ENCODE data around the gene HES4. TPM values are rescaled to one million over a fixed set of nuclear protein-coding genes. Genes with fewer than 3 reads are reported as not detected.

The HES4 gene
- total and polyA plus RNA-seq, 11 donors = 25.7 to 98.1 (median 37.3) TPM

GRCh38 chr1:1034439-1034781 lies 34.5 kb upstream of the HES4 start:
- ATAC-seq (no peak), DNase-seq (no peak)
- peaks cover 0 to 57% (median 0%) of the 10 kb centered on the region in 9 donors for H3K27me3 ChIP-seq
- 48 to 70% (median 56%) methylated on average over 24 to 30 of the region's 30 CpGs; no CpG with 5 or more reads in 1 of the 4 donors for WGBS, 4 donors
- H3K4me3 ChIP-seq = peak overlapping the region in 8 of 12 donors; percentile 16 to 58 (median 38)
- peaks cover 3 to 32% (median 14%) of the 10 kb centered on the region in 12 donors for H3K4me1 ChIP-seq
- H3K36me3 ChIP-seq = no peaks in the 10 kb centered on the region
- intact Hi-C loops (cut with DNase I) = loop anchor here in 3 of 10 donors (5.0 to 10.0 kb wide), 4 partner anchors 80 to 330 kb away; partner anchors contain the start of gene C1orf159 (in 1 of the 3)
- H3K27ac ChIP-seq = no peak overlapping the region
- TF ChIP-seq POLR2A (IDR thresholded peaks at IDR 0.05) = no peak
- TF ChIP-seq, protein P1, sequence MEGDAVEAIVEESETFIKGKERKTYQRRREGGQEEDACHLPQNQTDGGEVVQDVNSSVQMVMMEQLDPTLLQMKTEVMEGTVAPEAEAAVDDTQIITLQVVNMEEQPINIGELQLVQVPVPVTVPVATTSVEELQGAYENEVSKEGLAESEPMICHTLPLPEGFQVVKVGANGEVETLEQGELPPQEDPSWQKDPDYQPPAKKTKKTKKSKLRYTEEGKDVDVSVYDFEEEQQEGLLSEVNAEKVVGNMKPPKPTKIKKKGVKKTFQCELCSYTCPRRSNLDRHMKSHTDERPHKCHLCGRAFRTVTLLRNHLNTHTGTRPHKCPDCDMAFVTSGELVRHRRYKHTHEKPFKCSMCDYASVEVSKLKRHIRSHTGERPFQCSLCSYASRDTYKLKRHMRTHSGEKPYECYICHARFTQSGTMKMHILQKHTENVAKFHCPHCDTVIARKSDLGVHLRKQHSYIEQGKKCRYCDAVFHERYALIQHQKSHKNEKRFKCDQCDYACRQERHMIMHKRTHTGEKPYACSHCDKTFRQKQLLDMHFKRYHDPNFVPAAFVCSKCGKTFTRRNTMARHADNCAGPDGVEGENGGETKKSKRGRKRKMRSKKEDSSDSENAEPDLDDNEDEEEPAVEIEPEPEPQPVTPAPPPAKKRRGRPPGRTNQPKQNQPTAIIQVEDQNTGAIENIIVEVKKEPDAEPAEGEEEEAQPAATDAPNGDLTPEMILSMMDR (IDR thresholded peaks at IDR 0.05) = no peak
- H3K9me3 ChIP-seq = no peaks in the 10 kb centered on the region

DNA sequence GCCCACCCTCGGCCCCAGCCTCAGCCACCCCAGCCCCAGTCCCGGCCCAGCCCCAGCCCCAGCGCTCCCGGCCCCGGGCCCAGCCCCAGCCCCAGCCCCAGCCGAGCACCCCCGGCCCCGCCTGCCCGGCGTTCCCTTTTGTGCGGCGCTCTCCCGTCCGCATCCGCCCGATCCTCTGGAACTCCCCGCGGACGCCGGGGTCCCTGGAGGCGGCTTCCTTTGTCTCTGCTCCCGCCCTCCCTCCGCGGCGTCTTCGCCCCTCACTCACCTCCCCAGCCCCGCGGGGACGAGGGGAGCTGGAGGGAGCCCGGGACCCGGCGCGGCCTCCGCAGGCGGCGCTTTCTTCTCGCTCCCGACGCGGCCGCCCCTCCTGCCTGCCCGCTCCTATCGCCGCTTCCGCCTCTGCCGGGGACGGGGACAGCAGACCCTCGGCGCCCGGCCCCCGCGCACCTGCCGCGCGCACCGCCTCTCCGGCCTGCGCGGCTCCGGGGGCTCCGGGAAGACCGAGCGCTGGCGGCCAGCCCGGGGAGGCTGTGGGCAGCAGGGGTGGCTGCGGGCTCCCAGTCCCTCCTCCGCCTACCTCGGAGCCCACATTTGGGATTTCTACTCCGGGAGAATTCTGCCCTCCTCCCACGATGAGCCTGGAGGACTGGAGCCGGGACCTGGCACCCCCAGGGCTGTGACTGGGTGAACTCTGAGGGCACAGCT lies 34.0 kb upstream of the HES4 start:
- no peaks in the 10 kb centered on the region for H3K36me3 ChIP-seq
- no peak for ATAC-seq
- DNase-seq = no peak
- H3K27me3 ChIP-seq = peaks cover 0 to 53% (median 0%) of the 10 kb centered on the region in 9 donors
- TF ChIP-seq POLR2A (IDR thresholded peaks at IDR 0.05) = no peak
- TF ChIP-seq, protein P1 (IDR thresholded peaks at IDR 0.05) = no peak
- peak overlapping the region; percentile 16 to 58 (median 38) for H3K4me3 ChIP-seq
- intact Hi-C loops (cut with DNase I) = loop anchor here in 4 of 10 donors (2.0 to 10.0 kb wide), 5 partner anchors 81 to 331 kb away; partner anchors contain the start of gene C1orf159 (in 1 of the 4)
- 18 to 63% (median 31%) methylated on average over 28 to 71 of the region's 71 CpGs for whole genome bisulfite sequencing, 4 donors
- peaks cover 3 to 27% (median 14%) of the 10 kb centered on the region in 12 donors for H3K4me1 ChIP-seq
- H3K9me3 ChIP-seq = no peaks in the 10 kb centered on the region
- H3K27ac ChIP-seq = no peak overlapping the region

DNA sequence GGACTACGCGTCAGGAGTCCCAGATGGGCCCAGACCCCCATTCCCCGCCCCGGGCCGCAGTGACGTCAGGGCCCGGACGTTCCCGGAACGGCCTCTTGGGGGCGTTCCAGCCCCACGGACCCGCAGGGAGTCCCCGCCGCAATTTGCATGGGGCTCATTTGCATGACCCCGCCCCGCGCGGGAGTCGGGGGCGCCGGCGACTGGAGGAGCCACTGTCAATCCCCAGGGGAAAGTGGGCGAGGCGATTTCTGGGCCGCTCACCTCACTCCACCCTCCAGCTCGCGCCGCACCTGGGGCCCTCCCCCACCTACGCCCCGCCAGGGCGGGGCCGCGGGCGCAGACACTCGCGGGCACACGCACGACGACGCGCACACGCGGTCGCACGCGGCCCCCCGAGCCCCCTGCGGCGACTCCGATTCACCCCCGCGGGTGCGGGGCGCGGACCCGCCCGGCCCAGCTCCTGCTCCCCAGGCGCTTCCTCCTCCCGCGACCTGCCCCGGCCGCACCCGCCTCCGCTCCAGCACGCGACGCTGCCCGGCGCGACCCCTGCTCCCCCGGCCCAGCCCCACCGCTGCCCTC lies 33.2 kb upstream of the HES4 start:
- Histone ChIP-seq H3K27ac (no peak overlapping the region), H3K36me3 (no peaks in the 10 kb centered on the region), H3K9me3 (no peaks in the 10 kb centered on the region), H3K4me1 (peaks cover 3 to 26% (median 14%) of the 10 kb centered on the region in 12 donors), H3K27me3 (peaks cover 0 to 47% (median 0%) of the 10 kb centered on the region in 9 donors), H3K4me3 (peak overlapping the region; percentile 7 to 61 (median 50))
- ATAC-seq (peak; percentile 55 to 89 (median 80)), DNase-seq (peak; percentile 75 to 87 (median 84))
- 9 to 41% (median 23%) methylated on average over 14 to 73 of the region's 73 CpGs for WGBS, 4 donors
- intact Hi-C loops (cut with DNase I) = loop anchor here in 4 of 10 donors (2.0 to 10.0 kb wide), 5 partner anchors 82 to 332 kb away; partner anchors contain the start of gene C1orf159 (in 1 of the 4)
- peak in 1 of 2 donors; percentile 6 for TF ChIP-seq POLR2A (IDR thresholded peaks at IDR 0.05)
- TF ChIP-seq, protein P1 (IDR thresholded peaks at IDR 0.05) = peak; percentile 62 to 79 (median 66)

- peaks cover 0 to 45% (median 0%) of the 10 kb centered on the region in 9 donors for H3K27me3 ChIP-seq
These were observed 32.5 kb upstream of the HES4 start for GRCh38 chr1:1032424-1032823.

More at GRCh38 chr1:1032424-1032823, 32.5 kb upstream of the HES4 start:
- peak overlapping the region in 10 of 12 donors; percentile 31 to 61 (median 53) for H3K4me3 ChIP-seq
- intact Hi-C loops (cut with DNase I) = loop anchor here in 4 of 10 donors (2.0 to 10.0 kb wide), 5 partner anchors 82 to 332 kb away; partner anchors contain the start of gene C1orf159 (in 1 of the 4)
- ATAC-seq (peak; percentile 60 to 75 (median 66)), DNase-seq (no peak)
- 33 to 52% (median 34%) methylated on average over 10 to 16 of the region's 16 CpGs for WGBS, 4 donors
- H3K4me1 ChIP-seq = peaks cover 3 to 26% (median 14%) of the 10 kb centered on the region in 12 donors
- TF ChIP-seq POLR2A (IDR thresholded peaks at IDR 0.05) = no peak
- TF ChIP-seq, protein P1 (IDR thresholded peaks at IDR 0.05) = no peak
- no peaks in the 10 kb centered on the region for H3K9me3 ChIP-seq
- H3K36me3 ChIP-seq = no peaks in the 10 kb centered on the region
- H3K27ac ChIP-seq = no peak overlapping the region
